Forelimb muscle (tissue), 1 donor: ENCODE measurements around the gene ELF2. TPM values are rescaled to one million over a fixed set of nuclear protein-coding genes. Genes with fewer than 3 reads are reported as not detected.
A peak's percentile ranks its signal among the peaks of the same experiment; 100 is the strongest.
"Not testable (repeated sequence)": the region's sequence is repeated elsewhere in the genome, so short reads cannot be mapped to it uniquely, and the experiment has no call there.

ENCODE experiments used
- DNase-seq: peaks from one replicate; pipeline ENCODE4 v3.0.0-alpha.2; 2013; ENCODE audit warnings: low read depth
- polyA plus RNA-seq: library from polyadenylated mRNA; unstranded; fragments of 120-200 nt; gene quantifications from one replicate; pipeline ENCODE4 v1.2.1, GENCODE V29; 2013; ENCODE audit not compliant: insufficient read length

The ELF2 gene
- polyA plus RNA-seq, 1 donor = 45.7 TPM

GRCh38 chr4:139188648-139189416 lies 11.8 kb upstream of the ELF2 start:
- DNase-seq = no peak

- DNase-seq = no peak
Observed at GRCh38 chr4:139184129-139184528, 7.1 kb upstream of the ELF2 start.

DNA sequence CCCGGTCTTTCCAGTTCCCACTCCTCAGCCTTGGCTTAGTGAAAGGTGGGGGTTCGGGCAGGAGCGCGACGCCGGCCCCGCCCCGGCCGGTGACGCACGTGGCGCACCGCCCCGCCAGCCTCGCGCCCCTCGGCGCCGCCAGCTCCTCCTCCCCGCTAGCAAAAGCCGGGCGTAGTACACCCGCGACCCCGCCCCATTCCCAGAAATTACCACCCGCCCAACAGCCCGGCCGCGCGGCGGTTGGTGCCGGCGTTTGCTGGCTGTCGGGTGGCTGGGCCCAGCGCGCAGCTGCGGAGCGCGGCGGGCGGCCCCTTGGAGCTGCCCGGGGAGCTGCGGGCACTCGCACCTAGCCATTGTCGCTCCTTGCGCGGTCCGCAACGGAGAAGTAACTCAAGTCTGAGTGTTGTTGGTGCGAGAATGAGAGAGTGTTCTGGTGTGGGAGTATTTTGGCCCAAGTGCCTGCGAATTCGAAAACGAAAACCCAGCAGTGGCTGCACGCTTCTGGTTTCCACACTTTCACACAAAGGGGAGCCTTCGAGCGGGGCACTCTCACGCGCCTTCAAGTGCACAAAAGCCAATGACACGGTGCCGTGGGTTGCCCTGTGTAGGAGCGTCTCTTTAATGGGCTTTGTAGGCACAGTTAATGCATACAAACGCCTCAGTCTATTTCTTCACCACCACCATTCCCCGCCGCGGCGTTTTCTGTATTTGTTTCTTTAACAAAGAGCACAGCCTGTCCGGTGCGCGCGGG lies 1.0 kb upstream of the ELF2 start:
- peak; percentile 75 for DNase-seq

DNA sequence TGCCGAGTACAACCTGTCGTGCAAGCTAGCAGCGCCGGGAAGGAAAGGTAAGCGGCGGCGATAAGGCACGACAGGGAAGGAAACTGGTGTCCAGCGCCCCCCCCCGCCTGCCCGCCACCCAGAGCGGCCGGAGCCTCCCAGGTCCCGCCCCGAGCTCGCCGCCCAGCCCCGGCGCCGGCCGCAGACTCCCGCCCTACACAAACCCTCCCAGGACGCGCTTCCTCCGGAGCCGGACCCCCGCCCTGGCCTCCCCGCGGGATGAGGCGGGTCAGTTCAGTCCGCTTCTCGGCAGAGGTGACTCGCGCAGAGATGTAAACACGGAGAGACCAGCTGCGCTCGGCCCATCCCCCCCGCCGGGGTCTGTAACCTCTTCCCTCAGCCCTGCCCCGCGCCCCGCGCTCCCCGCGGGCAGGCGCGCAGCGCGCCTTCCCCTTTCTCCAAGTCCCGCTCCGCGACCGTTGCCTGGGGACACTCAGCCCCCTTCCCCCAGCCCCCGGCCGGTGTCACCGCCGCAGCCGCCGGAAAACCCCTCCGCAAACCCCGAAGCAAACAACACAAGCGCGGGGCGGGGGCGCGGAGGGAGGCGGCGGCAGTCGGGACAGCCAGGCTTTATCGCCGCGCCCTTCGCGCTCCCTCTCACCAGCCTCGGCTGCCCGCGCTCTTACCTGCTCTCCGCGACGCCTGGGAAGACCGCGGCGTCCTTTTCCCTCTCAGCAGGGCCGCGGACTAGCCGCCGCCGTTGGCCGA lies 543 bp downstream of the ELF2 start:
- DNase-seq = no peak

DNA sequence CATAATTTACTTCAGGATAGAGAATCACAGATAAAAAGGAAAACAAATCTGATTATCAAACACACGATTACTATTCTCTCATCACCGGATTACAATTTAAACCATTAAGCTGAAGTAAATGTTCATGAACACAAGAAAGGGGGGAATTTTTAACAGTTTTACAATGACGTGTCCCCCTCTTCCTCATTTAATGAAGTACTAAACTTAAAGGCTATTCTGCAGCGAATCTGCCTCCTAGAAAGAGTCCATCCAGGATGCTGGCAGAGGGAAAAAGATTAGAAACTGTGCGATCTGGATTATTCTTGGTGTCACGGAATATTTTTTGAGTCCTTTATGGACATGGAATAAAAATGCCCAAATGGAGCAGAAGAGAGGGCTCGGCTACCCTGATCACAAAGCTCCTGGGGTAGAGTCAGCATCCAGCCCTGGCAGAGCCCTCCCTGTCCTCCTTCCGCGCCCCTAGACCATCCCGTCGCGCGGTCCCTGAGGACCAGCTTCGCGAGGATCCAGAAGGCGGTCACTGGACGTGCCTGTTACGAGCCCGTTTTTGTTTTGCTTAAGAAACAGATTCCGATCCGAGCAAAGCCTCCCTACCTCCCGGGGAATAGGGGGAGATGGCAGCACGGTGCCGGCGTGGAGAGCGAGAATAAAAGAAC lies 1.2 kb downstream of the ELF2 start:
- no peak for DNase-seq

GRCh38 chr4:139171876-139172691 lies 4.9 kb downstream of the ELF2 start:
- peak; percentile 77 for DNase-seq

DNA sequence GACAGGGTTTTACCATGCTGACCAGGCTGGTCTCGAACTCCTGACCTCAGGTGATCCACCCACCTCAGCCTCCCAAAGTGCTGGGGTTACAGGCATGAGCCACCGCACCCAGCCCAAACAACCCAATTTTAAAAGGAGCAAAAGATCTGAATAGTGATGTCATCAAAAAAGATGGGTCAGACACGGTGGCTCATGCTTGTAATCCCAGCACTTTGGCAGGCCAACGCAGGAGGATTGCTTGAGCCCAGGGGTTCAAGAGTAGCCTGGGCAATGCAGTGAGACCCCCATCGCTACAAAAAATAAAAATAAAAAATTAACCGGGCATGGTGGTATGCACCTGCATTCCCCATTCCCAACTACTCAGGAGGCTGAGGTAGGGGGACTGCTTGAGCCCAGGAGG lies 6.1 kb downstream of the ELF2 start:
- DNase-seq = no peak

GRCh38 chr4:139167774-139168444 lies 9.1 kb downstream of the ELF2 start:
- no peak for DNase-seq

DNA sequence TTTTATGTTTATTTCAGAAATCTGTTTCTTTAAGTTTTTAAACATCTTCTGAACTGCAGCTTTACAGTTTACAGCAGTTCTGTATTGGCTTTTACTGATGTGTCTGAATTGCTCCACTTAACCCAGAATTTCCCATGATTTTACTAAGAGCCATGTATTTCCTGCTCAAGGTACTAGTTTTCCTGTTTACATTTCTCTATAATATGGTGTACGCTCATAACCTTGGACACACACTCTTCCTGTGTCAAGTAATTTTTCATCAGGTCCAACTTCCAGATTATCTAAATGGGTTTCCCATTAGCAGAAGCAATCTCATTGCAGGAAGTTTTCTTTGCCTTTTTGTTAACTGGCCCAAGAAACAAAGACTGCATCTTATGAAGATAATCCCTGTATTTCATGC lies 12.3 kb downstream of the ELF2 start:
- DNase-seq = no peak

- no peak for DNase-seq
Observed at GRCh38 chr4:139163806-139164206, 13.2 kb downstream of the ELF2 start.

- DNase-seq = not testable (repeated sequence)
Observed at GRCh38 chr4:139157977-139158376, 19.0 kb downstream of the ELF2 start.

GRCh38 chr4:139154952-139155557 lies 22.0 kb downstream of the ELF2 start:
- no peak for DNase-seq

- DNase-seq = no peak
Observed at GRCh38 chr4:139154538-139154937, 22.5 kb downstream of the ELF2 start.

GRCh38 chr4:139154134-139154421 lies 22.9 kb downstream of the ELF2 start:
- no peak for DNase-seq

DNA sequence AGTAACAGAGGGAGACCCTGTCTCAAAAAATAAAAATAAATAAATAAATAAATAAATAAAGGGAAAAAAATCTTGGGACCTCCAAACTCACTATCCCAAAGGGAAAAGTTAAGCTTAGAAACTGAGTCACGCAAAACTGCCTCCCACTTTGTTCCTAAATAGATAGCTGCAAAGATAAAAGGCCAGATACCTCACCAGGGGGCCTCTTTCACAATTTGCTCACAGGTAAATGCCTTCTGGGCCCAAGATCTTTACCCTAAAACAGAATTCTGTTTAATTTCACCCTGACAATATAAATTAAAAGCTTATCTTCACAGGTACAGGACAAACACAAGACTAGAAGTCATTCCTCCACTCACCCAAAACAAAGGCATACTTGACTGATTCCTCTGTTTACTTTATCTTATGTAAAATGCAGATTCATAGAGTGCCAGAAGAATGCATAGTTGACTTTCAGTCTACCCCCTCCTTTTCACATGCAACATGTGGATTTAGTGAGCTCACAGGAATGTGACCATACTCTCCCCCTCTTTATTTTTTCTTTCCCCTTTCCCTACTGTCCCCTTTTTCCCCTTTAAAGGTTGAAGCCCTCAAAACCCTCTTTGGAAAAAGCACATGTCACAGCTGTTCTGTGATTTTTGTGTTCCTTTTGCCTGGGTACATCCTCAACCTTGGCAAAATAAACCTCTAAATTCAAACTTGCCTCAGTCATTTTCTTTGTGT lies 23.4 kb downstream of the ELF2 start:
- no peak for DNase-seq

DNA sequence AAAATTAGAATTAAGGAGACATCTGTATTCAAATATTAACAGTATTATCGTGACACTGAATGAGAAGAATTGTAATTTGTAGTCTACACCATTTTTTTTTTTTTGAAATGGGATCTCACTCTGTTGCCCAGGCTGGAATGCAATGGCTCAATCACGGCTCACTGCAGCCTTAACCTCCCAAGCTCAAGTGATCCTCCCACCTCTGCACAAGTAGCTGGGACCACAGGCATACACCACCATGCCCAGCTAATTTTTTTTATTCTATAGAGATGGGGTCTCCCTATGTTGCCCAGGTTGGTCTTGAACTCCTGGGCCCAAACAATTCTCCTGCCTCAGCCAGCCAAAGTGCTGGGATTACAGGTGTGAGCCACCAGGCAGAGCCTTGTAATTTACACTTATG lies 24.8 kb downstream of the ELF2 start:
- DNase-seq = no peak

GRCh38 chr4:139146926-139147629 lies 29.9 kb downstream of the ELF2 start:
- DNase-seq = no peak

- no peak for DNase-seq
Observed at GRCh38 chr4:139145552-139145932, 31.5 kb downstream of the ELF2 start.

- DNase-seq = no peak
Observed at GRCh38 chr4:139144911-139145551, 32.0 kb downstream of the ELF2 start.
